Left lung (tissue), 14 donors: Measurements from ENCODE around the gene KRTAP20-4. TPM values are rescaled to one million over a fixed set of nuclear protein-coding genes. Genes with fewer than 3 reads are reported as not detected.

Experiments
- ATAC-seq: fragments of 200-7000 bp; cut with Tn5 transposase; one replicate; pipeline ENCODE4 v1.9.1; 2020; ENCODE audit warnings: moderate library complexity
- DNase-seq, 4 donors: peaks; one replicate each; pipeline ENCODE4 v3.0.0-alpha.2; 2013 to 2020
- H3K27ac ChIP-seq, 2 donors: fragments of 200-600 bp; sonication (generic) in 1 of 2; one replicate each; pipeline versions ENCODE4 v1.5.0 to v1.8.0; 2020 to 2021
- H3K27me3 ChIP-seq, 2 donors: fragments of 200-600 bp; sonication (generic) in 1 of 2; one replicate each; pipeline versions ENCODE4 v1.5.0 to v1.8.0; 2020 to 2021
- H3K36me3 ChIP-seq, 2 donors: fragments of 200-600 bp; sonication (generic) in 1 of 2; one replicate each; pipeline versions ENCODE4 v1.5.0 to v1.8.0; 2020 to 2021
- H3K4me1 ChIP-seq, 2 donors: fragments of 200-600 bp; one replicate each; pipeline ENCODE4 v1.8.0; 2021
- H3K4me3 ChIP-seq, 2 donors: fragments of 200-600 bp; sonication (generic) in 1 of 2; one replicate each; pipeline versions ENCODE4 v1.5.0 to v1.8.0; 2020 to 2021; ENCODE audit warnings: mild to moderate bottlenecking in 1 of 2
- H3K9me3 ChIP-seq, 2 donors: fragments of 200-600 bp; sonication (generic) in 1 of 2; one replicate each; pipeline versions ENCODE4 v1.5.0 to v1.8.0; 2020 to 2021
- intact Hi-C, 2 donors: fragments of 100-400 bp; cut with DNase I; formaldehyde crosslinking; loops; one replicate each; pipeline versions ENCODE4 v1.11.2 to v1.14.2; 2022
- long read RNA-seq, 12 donors: library from polyadenylated mRNA in 2 of 12; unstranded in 2 of 12; transcript quantifications; one replicate each; pipeline ENCODE4 v2.0.0 and lab custom pipeline, GENCODE V29; 2019 to 2026
- polyA plus RNA-seq, 6 donors: library from polyadenylated mRNA; unstranded; fragments of 120-200 nt; gene quantifications; one replicate each; pipeline ENCODE4 v1.2.1, GENCODE V29; 2013; ENCODE audit not compliant: insufficient read length in 6 of 6
- total RNA-seq, 2 donors: library from RNA; stranded (reverse); fragmentation: NEBNext Ultra II Directional; extraction: Animal tissue kit (Norgen Biotek cat#: 25700); gene quantifications; one replicate each; pipeline ENCODE4 v1.2.1, GENCODE V29; 2021
- TF ChIP-seq, protein P1 (sequence below), 2 donors: fragments of 200-600 bp; sonication (generic) in 1 of 2; IDR thresholded peaks; one replicate each; pipeline versions ENCODE4 v1.5.0 to v1.8.0; 2021; ENCODE audit warnings: antibody characterized with exemption in 2 of 2
- donor health status: DM: no; HTN: yes; CAD: no.
- donor health status: DM: no; HTN: no; CAD: no.

KRTAP20-4 gene
- total RNA-seq (not detected), polyA plus RNA-seq (not detected)
- long read RNA-seq, donor 1, result 0 reads
- long read RNA-seq, donor 2, result 0 reads
- long read RNA-seq, donor 3, result 0 reads
- long read RNA-seq, donor 4, result 0 reads
- long read RNA-seq, donor 5, result 0 reads
- long read RNA-seq, donor 6, result 0 reads
- long read RNA-seq, donor 7, result 0 reads
- long read RNA-seq, donor 8, result 0 reads
- long read RNA-seq, donor 9, result 0 reads
- long read RNA-seq, donor 10, result 0 reads
- long read RNA-seq, donor 11, result 0 reads
- long read RNA-seq, donor 12, result 0 reads

GRCh38 chr21:30620522-30620921 lies at the start of gene KRTAP20-4:
Gene KRTAP20-4 (plus strand): TSS chr21:30620627.
- Histone ChIP-seq H3K27ac (no peak within 1 kb of the TSS), H3K36me3 (no peaks in the 10 kb centered on the region), H3K4me3 (no peak within 1 kb of the TSS), H3K27me3 (no peaks in the 10 kb centered on the region), H3K9me3 (peaks cover 0 to 11% of the 10 kb centered on the region in 2 donors), H3K4me1 (no peaks in the 10 kb centered on the region)
- DNase-seq (no peak), ATAC-seq (no peak)
- intact Hi-C loops, result no loop called here
- TF ChIP-seq, protein P1, sequence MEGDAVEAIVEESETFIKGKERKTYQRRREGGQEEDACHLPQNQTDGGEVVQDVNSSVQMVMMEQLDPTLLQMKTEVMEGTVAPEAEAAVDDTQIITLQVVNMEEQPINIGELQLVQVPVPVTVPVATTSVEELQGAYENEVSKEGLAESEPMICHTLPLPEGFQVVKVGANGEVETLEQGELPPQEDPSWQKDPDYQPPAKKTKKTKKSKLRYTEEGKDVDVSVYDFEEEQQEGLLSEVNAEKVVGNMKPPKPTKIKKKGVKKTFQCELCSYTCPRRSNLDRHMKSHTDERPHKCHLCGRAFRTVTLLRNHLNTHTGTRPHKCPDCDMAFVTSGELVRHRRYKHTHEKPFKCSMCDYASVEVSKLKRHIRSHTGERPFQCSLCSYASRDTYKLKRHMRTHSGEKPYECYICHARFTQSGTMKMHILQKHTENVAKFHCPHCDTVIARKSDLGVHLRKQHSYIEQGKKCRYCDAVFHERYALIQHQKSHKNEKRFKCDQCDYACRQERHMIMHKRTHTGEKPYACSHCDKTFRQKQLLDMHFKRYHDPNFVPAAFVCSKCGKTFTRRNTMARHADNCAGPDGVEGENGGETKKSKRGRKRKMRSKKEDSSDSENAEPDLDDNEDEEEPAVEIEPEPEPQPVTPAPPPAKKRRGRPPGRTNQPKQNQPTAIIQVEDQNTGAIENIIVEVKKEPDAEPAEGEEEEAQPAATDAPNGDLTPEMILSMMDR (IDR thresholded peaks at IDR 0.05), result no peak

- Histone ChIP-seq H3K27ac (no peak overlapping the region), H3K9me3 (no peaks in the 10 kb centered on the region), H3K27me3 (no peaks in the 10 kb centered on the region), H3K4me1 (no peaks in the 10 kb centered on the region), H3K36me3 (no peaks in the 10 kb centered on the region), H3K4me3 (no peak overlapping the region)
- ATAC-seq (no peak), DNase-seq (no peak)
- TF ChIP-seq, protein P1 (IDR thresholded peaks at IDR 0.05), result no peak
- intact Hi-C loops, result no loop called here
Observed at GRCh38 chr21:30577766-30578165, 42.7 kb upstream of the KRTAP20-4 start.

GRCh38 chr21:30579346-30579745 lies 41.1 kb upstream of the KRTAP20-4 start:
- no peak overlapping the region for H3K4me3 ChIP-seq
- H3K27ac ChIP-seq, result no peak overlapping the region
- no peaks in the 10 kb centered on the region for H3K36me3 ChIP-seq
- ATAC-seq (no peak), DNase-seq (no peak)
- no peaks in the 10 kb centered on the region for H3K4me1 ChIP-seq
- intact Hi-C loops, result no loop called here
- H3K27me3 ChIP-seq, result no peaks in the 10 kb centered on the region
- H3K9me3 ChIP-seq, result no peaks in the 10 kb centered on the region
- TF ChIP-seq, protein P1 (IDR thresholded peaks at IDR 0.05), result no peak

- Histone ChIP-seq H3K4me3 (no peak overlapping the region), H3K27me3 (no peaks in the 10 kb centered on the region), H3K27ac (no peak overlapping the region), H3K36me3 (no peaks in the 10 kb centered on the region), H3K9me3 (no peaks in the 10 kb centered on the region), H3K4me1 (no peaks in the 10 kb centered on the region)
- TF ChIP-seq, protein P1 (IDR thresholded peaks at IDR 0.05), result no peak
- intact Hi-C loops, result no loop called here
- ATAC-seq, result no peak
- no peak for DNase-seq
Observed at GRCh38 chr21:30580132-30580531, 40.3 kb upstream of the KRTAP20-4 start.

DNA sequence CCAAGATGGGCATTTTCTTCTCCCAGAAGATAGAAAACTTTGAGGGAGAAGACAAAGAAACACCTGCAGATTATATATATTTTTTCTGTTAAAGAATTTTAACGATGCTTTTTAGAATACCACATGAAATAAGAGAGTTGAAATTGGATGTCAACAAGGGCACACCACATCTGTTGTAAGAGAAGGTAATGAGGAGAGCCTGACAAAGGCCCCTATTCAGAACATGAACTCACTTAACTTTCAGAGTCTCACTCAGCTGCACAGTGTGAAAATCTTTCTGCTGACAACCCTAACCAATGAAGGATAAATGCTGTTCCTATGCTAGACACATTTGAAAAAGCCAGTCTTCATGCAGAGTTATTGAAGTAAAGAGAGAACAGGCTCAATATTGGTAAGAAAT lies 37.6 kb upstream of the KRTAP20-4 start:
- Histone ChIP-seq H3K4me1 (no peaks in the 10 kb centered on the region), H3K9me3 (no peaks in the 10 kb centered on the region), H3K36me3 (no peaks in the 10 kb centered on the region), H3K4me3 (no peak overlapping the region), H3K27ac (no peak overlapping the region), H3K27me3 (no peaks in the 10 kb centered on the region)
- ATAC-seq, result no peak
- intact Hi-C loops, result no loop called here
- no peak for DNase-seq
- TF ChIP-seq, protein P1 (IDR thresholded peaks at IDR 0.05), result no peak
